Measurements from ENCODE around the gene PSMA8.
A peak's percentile ranks its signal among the peaks of the same experiment; 100 is the strongest.

PSMA8 gene

GRCh38 chr18:26207937-26208336, 74.3 kb downstream of the PSMA8 start:
- no peak for TF ChIP-seq GATA2 (IDR thresholded peaks at IDR 0.05; ENCODE audit: low read depth, low read length)
- no peak for TF ChIP-seq GATA3 (IDR thresholded peaks at IDR 0.05; ENCODE audit: low read depth, low read length)

GRCh38 chr18:26208977-26209376, 75.3 kb downstream of the PSMA8 start:
- no peak for TF ChIP-seq GATA2 (IDR thresholded peaks at IDR 0.05; ENCODE audit: low read depth, low read length)

- TF ChIP-seq GATA2 (IDR thresholded peaks at IDR 0.05; ENCODE audit: low read depth, low read length) (no peak), GATA3 (IDR thresholded peaks at IDR 0.05; ENCODE audit: low read depth, low read length) (no peak)
These were observed 76.5 kb downstream of the PSMA8 start for GRCh38 chr18:26210147-26210546.

GRCh38 chr18:26215247-26215970, 81.7 kb downstream of the PSMA8 start:
- TF ChIP-seq GATA3 (IDR thresholded peaks at IDR 0.05; ENCODE audit: low read depth, low read length) (no peak), GATA2 (IDR thresholded peaks at IDR 0.05; ENCODE audit: low read depth, low read length) (no peak)

GRCh38 chr18:26225022-26225693, 91.5 kb downstream of the PSMA8 start:
- TF ChIP-seq GATA3 (IDR thresholded peaks at IDR 0.05; ENCODE audit: low read depth, low read length) (no peak), GATA2 (IDR thresholded peaks at IDR 0.05; ENCODE audit: low read depth, low read length) (no peak)

GRCh38 chr18:26225915-26226228, 92.2 kb downstream of the PSMA8 start:
- TF ChIP-seq GATA2 (IDR thresholded peaks at IDR 0.05; ENCODE audit: low read depth, low read length) (no peak), GATA3 (IDR thresholded peaks at IDR 0.05; ENCODE audit: low read depth, low read length) (no peak)

- no peak for TF ChIP-seq GATA3 (IDR thresholded peaks at IDR 0.05; ENCODE audit: low read depth, low read length)
- TF ChIP-seq GATA2 (IDR thresholded peaks at IDR 0.05; ENCODE audit: low read depth, low read length), result 0 out of 2 replicates have a peak, but pooled peaks have one; percentile 46
These were observed 92.8 kb downstream of the PSMA8 start, which contains the start of gene TAF4B for GRCh38 chr18:26226229-26227050. Gene TAF4B, plus strand, starts transcription at chr18:26226445. Its CDS starts 489 bp downstream, at chr18:26226934.

- no peak for TF ChIP-seq GATA2 (IDR thresholded peaks at IDR 0.05; ENCODE audit: low read depth, low read length)
- no peak for TF ChIP-seq GATA3 (IDR thresholded peaks at IDR 0.05; ENCODE audit: low read depth, low read length)
These were observed 93.5 kb downstream of the PSMA8 start for GRCh38 chr18:26227051-26227670.

GRCh38 chr18:26228562-26229260, 95.0 kb downstream of the PSMA8 start:
- TF ChIP-seq GATA2 (IDR thresholded peaks at IDR 0.05; ENCODE audit: low read depth, low read length) (no peak), GATA3 (IDR thresholded peaks at IDR 0.05; ENCODE audit: low read depth, low read length) (no peak)

- TF ChIP-seq GATA3 (IDR thresholded peaks at IDR 0.05; ENCODE audit: low read depth, low read length) (no peak), GATA2 (IDR thresholded peaks at IDR 0.05; ENCODE audit: low read depth, low read length) (no peak)
These were observed 96.8 kb downstream of the PSMA8 start for GRCh38 chr18:26230497-26230896.

GRCh38 chr18:26233208-26233607, 99.5 kb downstream of the PSMA8 start:
- no peak for TF ChIP-seq GATA2 (IDR thresholded peaks at IDR 0.05; ENCODE audit: low read depth, low read length)
- no peak for TF ChIP-seq GATA3 (IDR thresholded peaks at IDR 0.05; ENCODE audit: low read depth, low read length)

Data from SH-SY5Y (cell line).